Epidermal melanocyte (primary cell): Measurements from ENCODE around the gene LSM11.

ENCODE experiments used
- DNase-seq: peaks from one replicate; pipeline ENCODE4 v3.0.0; 2011; ENCODE audit warnings: low spot score; ENCODE audit not compliant: insufficient read length

The LSM11 gene

GRCh38 chr5:157767689-157768088 is 24.2 kb downstream of the LSM11 start:
- no peak for DNase-seq

DNA sequence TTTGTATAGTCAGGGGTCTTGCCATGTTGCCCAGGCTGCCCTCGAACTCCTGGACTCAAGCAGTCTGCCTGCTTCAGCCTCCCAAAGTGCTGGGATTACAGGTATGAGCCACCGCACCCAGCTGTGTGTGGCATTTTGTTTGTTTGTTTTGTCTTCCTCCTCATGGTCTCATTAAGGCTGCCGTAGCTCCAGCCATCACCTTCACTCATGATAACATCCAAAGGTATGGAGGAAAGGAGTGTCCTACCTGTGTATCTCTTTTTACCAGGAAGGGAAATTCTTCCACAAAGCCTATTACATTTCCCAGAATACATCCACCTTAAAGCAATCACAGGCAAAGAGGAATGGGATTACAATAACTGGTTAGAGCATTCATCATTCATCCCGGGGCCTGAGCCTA is 27.2 kb downstream of the LSM11 start:
- no peak for DNase-seq

GRCh38 chr5:157772127-157772526 is 28.6 kb downstream of the LSM11 start:
- DNase-seq, result no peak

GRCh38 chr5:157778121-157778805 is 34.8 kb downstream of the LSM11 start:
- no peak for DNase-seq

DNA sequence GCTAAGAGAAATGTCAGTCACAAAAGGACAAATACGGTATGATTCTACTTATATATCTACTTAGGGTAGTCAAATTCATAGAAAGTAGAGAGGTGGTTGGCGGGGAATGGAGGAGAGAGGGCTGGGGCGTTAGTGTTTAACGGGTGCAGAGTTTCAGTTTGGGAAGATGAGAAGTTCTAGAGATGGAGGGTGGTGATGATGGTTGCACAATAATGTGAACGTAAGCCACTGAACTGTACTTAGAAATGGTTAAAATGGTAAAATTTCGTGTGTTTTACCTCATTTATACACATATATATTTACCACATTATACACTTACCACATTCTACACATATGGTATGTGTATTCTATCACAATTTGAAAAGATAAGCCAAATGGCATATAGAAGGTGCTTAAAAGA is 35.7 kb downstream of the LSM11 start:
- DNase-seq, result no peak

GRCh38 chr5:157785801-157786200 is 42.3 kb downstream of the LSM11 start:
- DNase-seq, result no peak

DNA sequence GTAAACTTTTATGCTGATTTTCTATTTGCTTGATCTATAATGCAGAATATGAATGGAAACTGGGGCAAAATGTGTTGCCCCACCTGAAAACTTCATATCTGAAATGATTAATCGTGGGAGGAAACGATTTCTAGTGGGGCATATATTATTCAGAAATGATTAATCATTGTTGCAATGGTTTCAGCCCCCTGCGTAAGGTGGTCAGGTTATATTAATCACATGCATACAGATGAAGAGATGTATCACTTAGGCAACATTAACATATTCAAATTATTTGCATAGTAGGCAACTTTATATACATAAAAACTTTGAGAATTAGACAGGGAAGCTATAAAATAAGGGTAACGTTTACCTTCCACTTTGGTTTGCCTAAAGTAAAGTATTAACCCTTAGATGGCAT is 49.8 kb downstream of the LSM11 start:
- DNase-seq, result no peak

- no peak for DNase-seq
These were observed 56.1 kb downstream of the LSM11 start for GRCh38 chr5:157799578-157799977.

- DNase-seq, result no peak
These were observed 56.6 kb downstream of the LSM11 start for GRCh38 chr5:157800137-157800536.

GRCh38 chr5:157802736-157803135 is 59.2 kb downstream of the LSM11 start:
- no peak for DNase-seq

- no peak for DNase-seq
These were observed 64.5 kb downstream of the LSM11 start for GRCh38 chr5:157808043-157808442.
